ENCODE measurements around the gene NAALADL1. TPM values are rescaled to one million over a fixed set of nuclear protein-coding genes. Genes with fewer than 3 reads are reported as not detected.
A peak's percentile ranks its signal among the peaks of the same experiment; 100 is the strongest.

NAALADL1 gene
- total RNA-seq, 4 donors from 2014 or later, result 2.7 to 8.3 (median 5.1) TPM

DNA sequence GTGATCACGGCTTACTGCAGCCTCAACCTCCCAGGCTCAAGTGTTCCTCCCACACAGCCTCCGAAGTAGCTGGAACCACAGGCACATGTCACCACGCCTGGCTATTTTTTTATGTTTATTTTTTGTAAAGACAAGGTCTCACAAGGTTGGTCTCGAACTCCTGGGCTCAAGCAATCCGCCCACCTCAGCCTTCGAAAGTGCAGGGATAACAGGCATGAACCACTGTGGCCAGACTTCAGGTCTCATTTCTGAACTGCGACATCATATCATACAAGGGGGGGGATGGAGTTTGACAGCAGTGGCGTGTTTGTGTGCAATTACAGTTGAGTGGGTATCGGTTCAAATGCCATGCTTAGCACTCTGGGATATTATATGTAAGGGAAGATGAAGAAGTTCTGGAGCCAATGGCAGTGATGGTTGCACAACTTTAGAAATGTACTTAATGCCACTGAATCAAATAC, 6.9 kb downstream of the NAALADL1 start:
- H3K4me3 ChIP-seq, result no peak overlapping the region
- H3K4me1 ChIP-seq, result peaks cover 17% of the 10 kb centered on the region
- no peaks in the 10 kb centered on the region for H3K27me3 ChIP-seq
- DNase-seq (ENCODE audit: low spot score in 2 of 2), result no peak
- WGBS, result 88% methylated on average over 9 of the region's 9 CpGs
- H3K36me3 ChIP-seq, result no peaks in the 10 kb centered on the region
- no peak overlapping the region for H3K27ac ChIP-seq
- TF ChIP-seq POLR2A (IDR thresholded peaks at IDR 0.05), result no peak
- no peak for TF ChIP-seq POLR2AphosphoS5 (IDR thresholded peaks at IDR 0.05)
- TF ChIP-seq, protein P1, sequence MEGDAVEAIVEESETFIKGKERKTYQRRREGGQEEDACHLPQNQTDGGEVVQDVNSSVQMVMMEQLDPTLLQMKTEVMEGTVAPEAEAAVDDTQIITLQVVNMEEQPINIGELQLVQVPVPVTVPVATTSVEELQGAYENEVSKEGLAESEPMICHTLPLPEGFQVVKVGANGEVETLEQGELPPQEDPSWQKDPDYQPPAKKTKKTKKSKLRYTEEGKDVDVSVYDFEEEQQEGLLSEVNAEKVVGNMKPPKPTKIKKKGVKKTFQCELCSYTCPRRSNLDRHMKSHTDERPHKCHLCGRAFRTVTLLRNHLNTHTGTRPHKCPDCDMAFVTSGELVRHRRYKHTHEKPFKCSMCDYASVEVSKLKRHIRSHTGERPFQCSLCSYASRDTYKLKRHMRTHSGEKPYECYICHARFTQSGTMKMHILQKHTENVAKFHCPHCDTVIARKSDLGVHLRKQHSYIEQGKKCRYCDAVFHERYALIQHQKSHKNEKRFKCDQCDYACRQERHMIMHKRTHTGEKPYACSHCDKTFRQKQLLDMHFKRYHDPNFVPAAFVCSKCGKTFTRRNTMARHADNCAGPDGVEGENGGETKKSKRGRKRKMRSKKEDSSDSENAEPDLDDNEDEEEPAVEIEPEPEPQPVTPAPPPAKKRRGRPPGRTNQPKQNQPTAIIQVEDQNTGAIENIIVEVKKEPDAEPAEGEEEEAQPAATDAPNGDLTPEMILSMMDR (IDR thresholded peaks at IDR 0.05), result no peak
- no peak for TF ChIP-seq EP300 (IDR thresholded peaks at IDR 0.05)
- no peaks in the 10 kb centered on the region for H3K9me3 ChIP-seq

DNA sequence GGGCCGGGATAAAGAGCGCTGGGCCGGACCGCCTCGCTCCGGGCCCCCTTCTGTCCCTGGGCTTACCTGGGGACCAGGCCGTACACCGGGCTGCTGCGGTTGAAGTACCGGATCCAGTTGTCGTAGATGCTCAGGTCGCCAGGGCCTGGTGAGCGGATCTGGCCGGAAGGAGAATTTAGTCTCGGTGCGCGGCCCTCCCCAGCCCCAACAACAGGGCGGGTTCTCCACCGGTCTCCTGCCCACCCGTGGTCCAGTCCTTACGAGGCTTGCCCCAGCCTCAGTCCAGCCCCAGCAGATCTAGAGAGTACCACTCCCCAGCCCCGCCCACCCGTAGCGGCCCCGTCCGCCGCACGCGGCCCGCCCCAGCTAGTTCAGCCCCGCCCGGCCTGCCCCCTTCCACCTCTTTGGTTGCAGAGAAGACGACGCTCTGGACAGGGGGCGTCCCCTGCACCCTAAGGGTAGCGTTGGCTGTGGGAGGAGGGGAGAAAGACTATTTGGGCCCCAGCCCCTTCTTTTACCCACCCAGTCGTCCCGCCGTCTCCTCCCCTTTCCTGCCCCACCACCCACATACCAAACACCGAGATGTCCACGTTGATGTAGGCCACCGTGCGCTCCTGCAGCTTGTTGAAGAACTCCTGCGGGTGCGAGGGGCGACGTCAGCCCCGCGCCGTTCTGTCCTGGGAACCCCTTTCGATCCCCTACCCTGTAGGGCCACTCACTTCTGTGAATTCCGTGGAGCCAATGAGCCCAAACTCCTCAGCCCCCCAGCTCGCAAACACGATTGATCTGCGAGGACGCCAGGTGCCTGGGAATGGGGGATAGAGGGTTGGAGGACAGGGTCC, 10.6 kb downstream of the NAALADL1 start:
- peaks cover 8% of the 10 kb centered on the region for H3K36me3 ChIP-seq
- TF ChIP-seq EP300 (IDR thresholded peaks at IDR 0.05) (no peak), POLR2AphosphoS5 (IDR thresholded peaks at IDR 0.05) (no peak), POLR2A (IDR thresholded peaks at IDR 0.05) (no peak)
- TF ChIP-seq, protein P1 (IDR thresholded peaks at IDR 0.05), result no peak
- peak overlapping the region; percentile 59 for H3K4me3 ChIP-seq
- H3K27me3 ChIP-seq, result no peaks in the 10 kb centered on the region
- H3K27ac ChIP-seq, result no peak overlapping the region
- WGBS, result 16% methylated on average over 45 of the region's 56 CpGs
- no peak for DNase-seq (ENCODE audit: low spot score in 2 of 2)
- no peaks in the 10 kb centered on the region for H3K9me3 ChIP-seq
- peaks cover 26% of the 10 kb centered on the region for H3K4me1 ChIP-seq

DNA sequence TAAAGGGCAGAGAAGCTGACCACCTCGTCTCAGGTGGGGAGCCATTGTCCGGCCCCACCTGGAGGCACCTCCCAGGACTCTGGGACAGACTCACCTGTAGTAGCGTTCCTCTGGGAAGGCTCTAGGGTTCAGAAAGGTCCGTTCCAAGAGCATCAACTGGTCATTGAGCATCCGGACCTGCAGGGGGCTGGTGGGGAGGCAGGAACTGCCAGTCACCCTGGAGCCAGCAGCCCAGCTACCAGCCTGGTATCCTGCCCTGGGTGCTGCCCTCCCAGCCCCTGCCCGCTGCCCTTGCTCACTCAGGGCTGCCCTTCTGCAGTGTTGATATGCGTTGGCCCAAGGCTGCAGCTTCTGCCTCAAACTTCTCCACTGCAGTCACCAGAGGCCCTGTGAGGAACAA, 12.6 kb downstream of the NAALADL1 start:
- WGBS, result 93% methylated on average over 5 of the region's 7 CpGs
- DNase-seq (ENCODE audit: low spot score in 2 of 2), result no peak
- no peak for TF ChIP-seq POLR2AphosphoS5 (IDR thresholded peaks at IDR 0.05)
- TF ChIP-seq POLR2A (IDR thresholded peaks at IDR 0.05), result no peak
- TF ChIP-seq, protein P1 (IDR thresholded peaks at IDR 0.05), result no peak
- TF ChIP-seq EP300 (IDR thresholded peaks at IDR 0.05), result no peak
- Histone ChIP-seq H3K9me3 (no peaks in the 10 kb centered on the region), H3K36me3 (peaks cover 8% of the 10 kb centered on the region), H3K4me1 (peaks cover 40% of the 10 kb centered on the region), H3K27me3 (no peaks in the 10 kb centered on the region), H3K4me3 (no peak overlapping the region), H3K27ac (no peak overlapping the region)

DNA sequence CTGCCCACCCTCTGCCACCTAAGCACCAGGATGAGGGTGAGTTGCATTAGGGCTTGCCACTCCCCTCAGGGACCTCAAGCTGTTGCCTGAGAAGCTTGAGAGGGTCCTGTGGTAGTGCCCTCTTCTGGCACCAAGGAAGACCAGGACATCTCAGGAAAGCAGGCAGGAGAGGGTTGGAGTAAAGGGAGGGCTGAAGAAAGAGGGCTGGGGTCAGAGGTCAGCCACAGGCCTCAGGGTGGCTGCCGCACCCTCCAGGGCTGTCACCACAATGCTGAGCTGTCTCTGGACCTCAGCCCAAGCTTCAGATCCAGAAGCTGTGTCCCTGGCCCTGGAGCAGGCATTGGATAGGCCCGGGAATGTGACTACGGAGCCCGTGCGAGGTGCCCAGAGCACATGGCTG, 13.3 kb downstream of the NAALADL1 start:
- Histone ChIP-seq H3K4me1 (peaks cover 44% of the 10 kb centered on the region), H3K27ac (no peak overlapping the region), H3K9me3 (no peaks in the 10 kb centered on the region), H3K36me3 (peaks cover 8% of the 10 kb centered on the region), H3K4me3 (no peak overlapping the region), H3K27me3 (no peaks in the 10 kb centered on the region)
- WGBS, result 87% methylated on average over 4 of the region's 5 CpGs
- no peak for DNase-seq (ENCODE audit: low spot score in 2 of 2)
- TF ChIP-seq EP300 (IDR thresholded peaks at IDR 0.05), result no peak
- TF ChIP-seq, protein P1 (IDR thresholded peaks at IDR 0.05), result no peak
- no peak for TF ChIP-seq POLR2AphosphoS5 (IDR thresholded peaks at IDR 0.05)
- no peak for TF ChIP-seq POLR2A (IDR thresholded peaks at IDR 0.05)

DNA sequence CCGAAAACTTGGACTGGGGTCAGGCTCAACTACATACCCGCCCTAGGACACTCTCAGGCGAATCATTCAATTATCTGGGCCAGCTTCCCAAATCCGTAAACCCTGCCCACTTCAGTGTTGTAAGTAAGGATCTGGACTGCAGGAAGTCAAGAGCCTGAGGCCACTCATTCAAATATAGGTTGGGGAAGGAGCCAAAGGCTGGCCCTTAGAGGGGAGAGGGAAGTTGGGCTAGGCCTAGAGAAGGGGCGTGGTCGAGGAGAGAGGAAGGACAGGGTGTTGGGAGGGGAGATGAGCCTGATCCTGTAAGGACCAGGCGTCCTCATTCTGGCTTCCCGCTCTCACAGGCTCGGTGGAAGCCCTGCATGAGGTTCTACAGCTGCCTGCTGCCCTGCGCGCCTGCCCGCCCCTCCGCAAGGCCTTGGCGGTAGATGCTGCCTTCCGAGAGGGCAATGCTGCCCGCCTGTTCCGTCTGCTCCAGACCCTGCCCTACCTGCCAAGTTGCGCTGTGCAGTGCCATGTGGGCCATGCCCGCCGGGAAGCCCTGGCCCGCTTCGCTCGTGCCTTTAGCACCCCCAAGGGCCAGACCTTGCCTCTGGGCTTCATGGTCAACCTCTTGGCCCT, 14.4 kb downstream of the NAALADL1 start:
- Histone ChIP-seq H3K27ac (no peak overlapping the region), H3K4me1 (peaks cover 44% of the 10 kb centered on the region), H3K4me3 (no peak overlapping the region), H3K27me3 (no peaks in the 10 kb centered on the region), H3K9me3 (no peaks in the 10 kb centered on the region), H3K36me3 (peaks cover 8% of the 10 kb centered on the region)
- WGBS, result 76% methylated on average over 16 of the region's 23 CpGs
- DNase-seq (ENCODE audit: low spot score in 2 of 2), result no peak
- TF ChIP-seq POLR2AphosphoS5 (IDR thresholded peaks at IDR 0.05), result no peak
- no peak for TF ChIP-seq POLR2A (IDR thresholded peaks at IDR 0.05)
- TF ChIP-seq, protein P1 (IDR thresholded peaks at IDR 0.05), result no peak
- TF ChIP-seq EP300 (IDR thresholded peaks at IDR 0.05), result no peak

Measured in suprapubic skin (tissue), 4 donors.